Colonic mucosa (tissue), 4 donors: Measurements from ENCODE around the gene WLS. TPM values are rescaled to one million over a fixed set of nuclear protein-coding genes. Genes with fewer than 3 reads are reported as not detected.

Source experiments
- DNase-seq: peaks from one replicate; pipeline ENCODE4 v3.0.0-alpha.2; 2020
- H3K27ac ChIP-seq: fragments of 200-600 bp; one replicate; pipeline ENCODE4 v1.8.0; 2021
- H3K27me3 ChIP-seq: fragments of 200-600 bp; one replicate; pipeline ENCODE4 v1.8.0; 2021
- H3K36me3 ChIP-seq: fragments of 200-600 bp; one replicate; pipeline ENCODE4 v1.8.0; 2021
- H3K4me1 ChIP-seq: fragments of 200-600 bp; one replicate; pipeline ENCODE4 v1.8.0; 2021; ENCODE audit warnings: mild to moderate bottlenecking
- H3K4me3 ChIP-seq: fragments of 200-600 bp; one replicate; pipeline ENCODE4 v1.8.0; 2021
- H3K9ac ChIP-seq, 2 donors: one replicate each; pipeline ENCODE4 v1.7.0; 2013; ENCODE audit warnings: control low read depth in 2 of 2, low read depth in 2 of 2, low read length in 2 of 2
- H3K9me3 ChIP-seq: fragments of 200-600 bp; one replicate; pipeline ENCODE4 v1.8.0; 2021
- CTCF ChIP-seq: fragments of 200-600 bp; IDR thresholded peaks from one replicate; pipeline ENCODE4 v1.8.0; 2022; ENCODE audit warnings: antibody characterized with exemption, mild to moderate bottlenecking
- intact Hi-C: fragments of 100-400 bp; cut with DNase I; formaldehyde crosslinking; loops from one replicate; pipeline ENCODE4 v1.14.1; 2022
- total RNA-seq, 2 donors: library from RNA; stranded (reverse); fragmentation: NEBNext Ultra II Directional in 1 of 2; extraction: Animal tissue kit (Norgen Biotek cat#: 25700) in 1 of 2; gene quantifications; one replicate each; pipeline ENCODE4 v1.2.1, GENCODE V29; 2021
- donor health status: healthy.
- donor health status: DM: no; HTN: no; CAD: no.
- donor health status: DM: no; HTN: no; CAD: no.

The WLS gene
- total RNA-seq, 2 donors from 2014 or later = 88.3 to 116 TPM

DNA sequence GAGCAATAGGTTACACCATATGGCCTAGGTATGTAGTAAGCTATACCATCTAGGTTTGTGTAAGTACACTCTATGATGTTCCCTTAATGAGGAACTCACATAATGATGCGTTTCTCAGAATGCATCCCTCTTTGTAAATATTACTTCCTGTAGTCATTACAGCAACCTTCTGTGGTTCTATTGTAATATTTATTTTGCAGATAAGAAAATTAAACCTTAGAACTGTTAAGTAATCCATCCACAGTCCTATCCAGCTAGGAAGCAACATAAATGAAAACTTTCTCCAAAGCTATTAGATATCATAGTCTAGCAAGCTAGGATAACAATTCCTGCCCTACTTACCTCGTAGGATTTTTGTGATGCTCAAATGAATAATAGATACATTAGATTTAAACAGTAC is 88.7 kb downstream of the WLS start:
- no peak for TF ChIP-seq CTCF
- intact Hi-C loops = no loop called here
- Histone ChIP-seq H3K9ac (no peak overlapping the region), H3K36me3 (no peaks in the 10 kb centered on the region), H3K27ac (no peak overlapping the region), H3K27me3 (no peaks in the 10 kb centered on the region), H3K9me3 (no peaks in the 10 kb centered on the region), H3K4me1 (no peaks in the 10 kb centered on the region), H3K4me3 (no peak overlapping the region)
- no peak for DNase-seq

DNA sequence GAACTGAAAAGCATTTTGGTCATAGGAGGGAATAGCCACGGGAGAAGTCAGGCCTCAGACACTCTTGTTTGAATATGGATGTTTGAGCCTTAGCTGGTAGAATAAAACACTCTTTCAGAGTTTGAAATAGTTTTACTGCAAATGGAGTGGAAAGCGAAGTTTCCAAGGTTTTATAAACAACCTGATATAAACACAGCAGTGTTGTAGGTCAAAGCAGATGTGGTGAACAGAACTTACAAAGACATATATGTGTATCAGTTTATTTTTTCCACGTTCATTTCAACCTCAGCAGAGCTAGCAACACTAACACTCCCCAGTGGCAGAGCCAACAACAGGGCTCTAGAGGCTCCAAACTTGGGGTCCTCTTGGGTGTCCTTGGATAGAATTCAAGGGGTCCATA is 89.9 kb downstream of the WLS start:
- TF ChIP-seq CTCF = no peak
- DNase-seq = no peak
- intact Hi-C loops = no loop called here
- H3K9ac ChIP-seq = peak overlapping the region in 1 of 2 donors; percentile 7
- no peaks in the 10 kb centered on the region for H3K36me3 ChIP-seq
- no peaks in the 10 kb centered on the region for H3K27me3 ChIP-seq
- H3K27ac ChIP-seq = peak overlapping the region; percentile 10
- H3K4me1 ChIP-seq = no peaks in the 10 kb centered on the region
- H3K9me3 ChIP-seq = no peaks in the 10 kb centered on the region
- H3K4me3 ChIP-seq = no peak overlapping the region

DNA sequence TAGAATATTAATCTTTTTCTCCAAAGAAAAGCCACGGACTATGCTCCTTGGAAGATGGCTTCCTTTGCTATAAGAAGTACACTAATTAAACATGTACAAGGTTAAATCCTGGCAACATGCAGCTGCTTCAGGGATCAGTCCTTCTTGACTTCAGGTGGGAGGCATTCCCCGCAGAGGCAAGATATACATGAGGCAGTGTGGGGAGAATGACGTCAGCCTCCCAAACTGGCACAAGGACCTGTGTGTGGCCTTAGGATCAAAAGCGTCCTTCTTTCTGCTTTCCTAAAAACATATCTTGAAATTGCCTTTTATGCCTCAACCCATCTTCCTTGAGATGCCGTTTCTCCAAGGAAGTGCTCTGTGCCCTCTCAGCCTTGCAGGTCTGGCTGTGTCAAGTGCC is 90.3 kb downstream of the WLS start:
- no peak overlapping the region for H3K27ac ChIP-seq
- no peaks in the 10 kb centered on the region for H3K36me3 ChIP-seq
- no peak for DNase-seq
- TF ChIP-seq CTCF = no peak
- H3K9ac ChIP-seq = peak overlapping the region in 1 of 2 donors; percentile 7
- H3K27me3 ChIP-seq = no peaks in the 10 kb centered on the region
- intact Hi-C loops = no loop called here
- H3K4me3 ChIP-seq = no peak overlapping the region
- no peaks in the 10 kb centered on the region for H3K4me1 ChIP-seq
- no peaks in the 10 kb centered on the region for H3K9me3 ChIP-seq

GRCh38 chr1:68141071-68142021 is 91.0 kb downstream of the WLS start:
- H3K9me3 ChIP-seq = no peaks in the 10 kb centered on the region
- no peak for DNase-seq
- intact Hi-C loops = no loop called here
- H3K36me3 ChIP-seq = no peaks in the 10 kb centered on the region
- H3K4me1 ChIP-seq = no peaks in the 10 kb centered on the region
- H3K27ac ChIP-seq = no peak overlapping the region
- H3K4me3 ChIP-seq = no peak overlapping the region
- H3K9ac ChIP-seq = no peak overlapping the region
- TF ChIP-seq CTCF = no peak
- no peaks in the 10 kb centered on the region for H3K27me3 ChIP-seq

DNA sequence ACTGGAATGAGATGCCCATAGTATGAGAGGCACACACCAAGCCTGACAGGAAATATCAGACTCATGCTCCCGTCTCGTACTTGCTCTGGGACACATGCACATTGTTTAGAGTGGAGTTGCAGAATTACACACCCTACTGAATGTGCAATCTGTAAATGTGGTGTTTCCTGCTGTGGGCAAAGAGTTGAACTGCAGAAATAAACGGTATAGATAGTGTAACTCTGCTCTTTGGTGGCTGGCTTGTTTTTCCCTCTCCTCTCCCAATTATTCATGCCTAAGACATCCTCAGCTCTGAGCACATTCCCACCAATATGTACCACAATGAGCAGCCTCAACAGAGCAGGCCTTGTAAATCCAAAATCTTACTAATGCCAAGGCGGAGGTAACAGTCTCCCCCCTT is 91.8 kb downstream of the WLS start:
- no peak overlapping the region for H3K27ac ChIP-seq
- H3K4me3 ChIP-seq = no peak overlapping the region
- no peak for DNase-seq
- H3K36me3 ChIP-seq = no peaks in the 10 kb centered on the region
- H3K4me1 ChIP-seq = no peaks in the 10 kb centered on the region
- H3K9me3 ChIP-seq = no peaks in the 10 kb centered on the region
- no peaks in the 10 kb centered on the region for H3K27me3 ChIP-seq
- TF ChIP-seq CTCF = no peak
- intact Hi-C loops = no loop called here
- H3K9ac ChIP-seq = no peak overlapping the region
